Cardiac muscle cell (in vitro differentiated cells and primary cell): ENCODE data around the gene NAIF1. TPM values are rescaled to one million over a fixed set of nuclear protein-coding genes. Genes with fewer than 3 reads are reported as not detected.

ENCODE experiments used
- DNase-seq, 2 donors: peaks; one replicate each; pipeline versions ENCODE4 v3.0.0 to v3.0.0-alpha.2; 2010 to 2017; ENCODE audit warnings: low read depth in 1 of 2, low spot score in 1 of 2
- H3K27ac ChIP-seq: fragments of 200-600 bp; sonication (generic); 2 replicates; pipeline ENCODE4 v1.5.1; 2016
- H3K27me3 ChIP-seq: fragments of 200-600 bp; sonication (generic); 2 replicates; pipeline ENCODE4 v1.6.0; 2016; ENCODE audit warnings: control low read depth
- H3K36me3 ChIP-seq: fragments of 200-600 bp; sonication (generic); 2 replicates; pipeline ENCODE4 v1.5.1; 2016; ENCODE audit warnings: control low read depth
- H3K4me1 ChIP-seq: fragments of 200-600 bp; sonication (generic); 2 replicates; pipeline ENCODE4 v1.8.1; 2017; ENCODE audit warnings: low read depth, mild to moderate bottlenecking, mixed run types
- H3K4me3 ChIP-seq: fragments of 200-600 bp; sonication (generic); 2 replicates; pipeline ENCODE4 v1.5.1; 2016; ENCODE audit warnings: mild to moderate bottlenecking
- H3K9me3 ChIP-seq: fragments of 200-600 bp; sonication (generic); 2 replicates; pipeline ENCODE4 v1.5.1; 2017; ENCODE audit warnings: low read depth, mild to moderate bottlenecking, control low read depth
- polyA plus RNA-seq: library from polyadenylated mRNA; unstranded; fragments of >200 nt; fragmentation: Nextera tagmentation; extraction: Ambion mirVana; gene quantifications from 2 replicates; pipeline ENCODE4 v1.2.1, GENCODE V29; 2016
- total RNA-seq: library from RNA; depleted of rRNA; stranded (reverse); fragments of >200 nt; gene quantifications from 2 replicates; pipeline ENCODE4 v1.2.3, GENCODE V29; 2016
- TF ChIP-seq, protein P1 (sequence below): IDR thresholded peaks from 2 replicates; pipeline ENCODE4 v1.5.1; 2012; ENCODE audit warnings: low read depth, mild to moderate bottlenecking, low read length

The NAIF1 gene
- total and polyA plus RNA-seq, 2 experiments from 2014 or later = 6.9 to 9.4 TPM

DNA sequence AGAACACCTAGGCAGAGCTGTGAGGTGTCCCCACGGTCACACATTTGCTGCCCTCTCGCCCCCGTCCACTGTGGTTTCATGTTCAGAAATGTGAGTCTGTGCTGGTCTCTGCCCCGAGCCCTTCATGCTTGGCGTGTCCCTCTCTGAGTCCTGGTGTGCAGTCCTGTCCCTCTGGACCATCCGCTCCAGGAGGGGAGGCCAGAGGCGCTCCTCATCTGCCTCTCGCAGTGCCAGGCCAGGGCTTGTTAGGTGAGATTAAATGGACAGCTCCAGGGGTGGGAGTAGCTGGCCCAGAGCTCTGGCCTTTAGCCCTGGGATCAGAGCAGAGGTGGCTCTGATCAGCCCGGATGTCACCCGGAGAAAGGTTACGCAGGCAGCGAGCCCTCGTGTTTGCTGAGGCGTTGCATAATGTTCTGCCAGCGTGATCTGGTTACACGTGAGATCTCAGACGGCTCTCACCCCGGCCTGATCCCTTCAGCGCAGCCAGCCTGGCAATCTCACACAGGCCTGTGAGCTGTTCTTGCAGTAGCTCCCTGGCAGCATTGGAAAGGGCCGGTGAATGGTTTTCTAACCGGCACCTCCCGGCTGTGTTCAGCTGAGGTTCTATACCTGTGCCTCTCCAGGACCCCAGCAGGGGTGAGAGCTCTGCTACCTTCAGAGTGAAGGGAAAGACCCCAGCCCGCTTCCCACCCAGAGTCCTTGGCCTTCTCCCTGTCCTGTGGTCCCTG is 35.9 kb upstream of the NAIF1 start:
- Histone ChIP-seq H3K27ac (no peak overlapping the region), H3K9me3 (no peaks in the 10 kb centered on the region), H3K4me3 (no peak overlapping the region), H3K27me3 (no peaks in the 10 kb centered on the region), H3K36me3 (peaks cover 43% of the 10 kb centered on the region), H3K4me1 (peaks cover 8% of the 10 kb centered on the region)
- no peak for DNase-seq
- TF ChIP-seq, protein P1, sequence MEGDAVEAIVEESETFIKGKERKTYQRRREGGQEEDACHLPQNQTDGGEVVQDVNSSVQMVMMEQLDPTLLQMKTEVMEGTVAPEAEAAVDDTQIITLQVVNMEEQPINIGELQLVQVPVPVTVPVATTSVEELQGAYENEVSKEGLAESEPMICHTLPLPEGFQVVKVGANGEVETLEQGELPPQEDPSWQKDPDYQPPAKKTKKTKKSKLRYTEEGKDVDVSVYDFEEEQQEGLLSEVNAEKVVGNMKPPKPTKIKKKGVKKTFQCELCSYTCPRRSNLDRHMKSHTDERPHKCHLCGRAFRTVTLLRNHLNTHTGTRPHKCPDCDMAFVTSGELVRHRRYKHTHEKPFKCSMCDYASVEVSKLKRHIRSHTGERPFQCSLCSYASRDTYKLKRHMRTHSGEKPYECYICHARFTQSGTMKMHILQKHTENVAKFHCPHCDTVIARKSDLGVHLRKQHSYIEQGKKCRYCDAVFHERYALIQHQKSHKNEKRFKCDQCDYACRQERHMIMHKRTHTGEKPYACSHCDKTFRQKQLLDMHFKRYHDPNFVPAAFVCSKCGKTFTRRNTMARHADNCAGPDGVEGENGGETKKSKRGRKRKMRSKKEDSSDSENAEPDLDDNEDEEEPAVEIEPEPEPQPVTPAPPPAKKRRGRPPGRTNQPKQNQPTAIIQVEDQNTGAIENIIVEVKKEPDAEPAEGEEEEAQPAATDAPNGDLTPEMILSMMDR = no peak

DNA sequence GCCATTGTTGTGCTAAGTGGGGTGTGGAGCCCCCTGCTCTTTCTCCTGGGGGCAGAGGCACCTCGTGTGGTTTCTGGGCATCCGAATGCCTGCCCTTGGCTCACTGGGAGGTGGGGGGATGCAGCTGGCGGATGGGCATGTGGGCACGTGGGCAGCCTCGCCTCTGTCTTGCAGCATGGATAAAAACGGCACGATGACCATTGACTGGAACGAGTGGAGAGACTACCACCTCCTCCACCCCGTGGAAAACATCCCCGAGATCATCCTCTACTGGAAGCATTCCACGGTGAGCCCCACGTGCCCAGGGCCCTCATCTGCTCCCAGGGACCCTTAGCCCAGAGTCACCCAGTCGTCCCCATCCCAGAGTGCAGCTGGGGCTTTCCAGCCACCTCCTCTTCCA is 35.1 kb upstream of the NAIF1 start:
- Histone ChIP-seq H3K27me3 (no peaks in the 10 kb centered on the region), H3K36me3 (peaks cover 35% of the 10 kb centered on the region), H3K9me3 (no peaks in the 10 kb centered on the region), H3K27ac (no peak overlapping the region), H3K4me1 (peaks cover 16% of the 10 kb centered on the region), H3K4me3 (no peak overlapping the region)
- TF ChIP-seq, protein P1 = no peak
- no peak for DNase-seq

DNA sequence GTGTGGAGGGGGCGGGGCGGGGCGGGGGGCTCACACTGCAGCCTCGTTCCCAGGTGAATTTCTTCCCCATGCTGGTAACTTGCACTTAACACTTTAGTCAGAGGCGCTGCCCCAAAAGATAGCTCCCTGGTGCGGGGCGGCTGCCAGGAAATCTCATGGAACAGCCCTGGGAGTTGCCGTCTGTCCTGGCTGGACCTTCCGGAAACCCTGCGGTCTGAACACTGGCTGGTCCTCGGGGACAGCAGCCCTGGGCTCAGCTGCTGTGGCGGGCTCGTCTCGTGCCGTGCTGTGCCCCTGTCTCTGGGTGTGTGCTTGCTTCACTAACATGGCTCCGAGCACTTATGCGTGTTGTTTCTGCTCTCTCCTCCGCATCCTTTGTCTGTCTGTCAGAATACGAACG is 34.6 kb upstream of the NAIF1 start:
- H3K9me3 ChIP-seq = no peaks in the 10 kb centered on the region
- peaks cover 21% of the 10 kb centered on the region for H3K4me1 ChIP-seq
- TF ChIP-seq, protein P1 = no peak
- no peak overlapping the region for H3K27ac ChIP-seq
- no peak for DNase-seq
- H3K36me3 ChIP-seq = peaks cover 33% of the 10 kb centered on the region
- H3K27me3 ChIP-seq = no peaks in the 10 kb centered on the region
- no peak overlapping the region for H3K4me3 ChIP-seq

DNA sequence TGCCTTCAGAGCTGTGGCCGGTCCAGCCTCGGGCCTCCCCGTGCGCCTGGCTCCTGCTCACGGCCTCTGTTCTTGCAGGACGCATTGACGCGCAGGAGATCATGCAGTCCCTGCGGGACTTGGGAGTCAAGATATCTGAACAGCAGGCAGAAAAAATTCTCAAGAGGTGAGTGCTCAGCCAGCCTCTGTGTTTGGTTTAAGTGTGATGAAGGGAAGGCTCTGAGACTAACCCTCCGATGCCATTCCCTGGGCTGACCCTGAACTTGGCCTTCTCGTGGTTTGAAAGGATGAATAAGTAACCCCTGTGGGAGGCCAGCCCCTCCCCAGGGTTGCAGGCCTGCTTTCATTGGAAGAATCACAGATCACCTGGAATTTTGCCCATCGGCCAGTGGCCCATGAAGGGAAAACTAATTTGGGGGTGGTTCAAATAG is 34.1 kb upstream of the NAIF1 start:
- TF ChIP-seq, protein P1 = no peak
- Histone ChIP-seq H3K36me3 (peaks cover 28% of the 10 kb centered on the region), H3K27ac (no peak overlapping the region)

DNA sequence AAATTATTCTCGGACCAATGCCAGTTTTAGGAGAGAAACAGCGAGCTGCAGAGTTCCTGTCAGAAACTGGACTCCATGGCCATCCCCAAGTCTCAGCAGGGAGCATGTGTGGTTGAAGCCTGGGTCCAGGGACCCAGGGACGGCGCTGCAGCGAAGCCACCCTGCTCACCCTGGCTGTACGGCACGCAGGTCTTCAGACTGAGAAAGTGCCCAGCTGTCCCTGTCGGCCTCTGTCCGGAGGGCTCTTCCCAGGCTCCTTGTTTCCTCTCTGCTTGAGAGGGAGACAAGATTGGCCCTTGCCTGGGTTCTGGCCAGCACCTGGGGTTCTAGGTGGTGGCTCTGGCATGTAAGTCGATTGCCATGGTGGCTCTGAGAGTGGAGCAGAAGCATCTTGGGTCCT is 33.5 kb upstream of the NAIF1 start:
- TF ChIP-seq, protein P1 = no peak
- Histone ChIP-seq H3K4me1 (peaks cover 31% of the 10 kb centered on the region), H3K9me3 (no peaks in the 10 kb centered on the region), H3K36me3 (peaks cover 23% of the 10 kb centered on the region), H3K27me3 (no peaks in the 10 kb centered on the region), H3K4me3 (no peak overlapping the region), H3K27ac (no peak overlapping the region)
- no peak for DNase-seq

More for the DNA sequence above, 34.1 kb upstream of the NAIF1 start:
- peaks cover 25% of the 10 kb centered on the region for H3K4me1 ChIP-seq
- H3K27me3 ChIP-seq = no peaks in the 10 kb centered on the region
- no peaks in the 10 kb centered on the region for H3K9me3 ChIP-seq
- DNase-seq = no peak
- no peak overlapping the region for H3K4me3 ChIP-seq
